OCI-LY1 (cell line): Measurements from ENCODE around the gene KANSL3.

Source experiments
- CTCF ChIP-seq: fragments of 200-600 bp; sonication (generic), shearing (Covaris generic); IDR thresholded peaks from 2 replicates; pipeline ENCODE4 v1.5.1; 2017; ENCODE audit warnings: mild to moderate bottlenecking, antibody characterized with exemption, low read length, moderate library complexity, mixed read lengths
- EZH2 ChIP-seq: fragments of 200-600 bp; sonication (generic), shearing (Covaris generic); IDR thresholded peaks from 2 replicates; pipeline ENCODE4 v1.8.0; 2017; ENCODE audit warnings: borderline replicate concordance, mixed run types, mild to moderate bottlenecking, antibody characterized with exemption, low read length, moderate library complexity, mixed read lengths

DNA sequence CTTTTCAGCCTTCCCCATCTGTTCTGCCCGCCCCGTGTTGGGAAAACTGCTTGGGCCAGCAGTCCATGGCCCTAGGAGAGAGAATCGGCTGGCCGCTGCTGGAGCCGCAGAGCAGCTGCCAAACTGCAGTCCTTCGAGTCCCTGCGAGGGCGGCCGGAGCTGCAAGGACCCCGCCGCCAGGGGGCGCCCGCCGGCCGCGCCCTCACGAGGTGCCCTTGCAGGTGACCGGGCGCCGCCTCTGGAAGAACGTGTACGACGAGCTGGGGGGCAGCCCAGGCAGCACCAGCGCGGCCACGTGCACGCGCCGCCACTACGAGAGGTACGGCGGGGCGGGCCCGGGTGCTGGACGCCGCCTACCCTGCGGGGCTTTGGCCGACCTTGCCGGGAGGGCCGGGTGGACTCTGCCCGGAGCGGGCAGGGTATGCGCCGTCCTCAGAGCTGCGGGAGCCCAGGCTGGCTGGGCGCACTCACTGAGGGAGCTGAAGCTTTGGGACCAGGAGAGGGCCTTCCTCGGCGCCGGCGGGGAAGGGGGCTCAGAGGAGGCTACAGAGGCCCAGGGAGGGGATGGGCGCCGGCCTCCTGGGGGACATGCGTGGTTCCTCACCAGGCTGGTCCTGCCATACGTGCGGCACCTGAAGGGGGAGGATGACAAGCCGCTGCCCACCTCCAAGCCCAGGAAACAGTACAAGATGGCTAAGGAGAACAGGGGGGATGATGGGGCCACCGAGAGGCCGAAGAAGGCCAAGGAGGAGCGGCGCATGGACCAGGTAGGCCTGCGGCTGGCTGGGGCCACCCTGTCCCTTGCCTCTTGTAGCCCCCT, 87.9 kb downstream of the KANSL3 start:
- TF ChIP-seq CTCF (peak; percentile 71), EZH2 (no peak)
